Activated CD8-positive, alpha-beta memory T cell treated with anti-CD3 and anti-CD28 coated beads for 4 hours (primary cell): ENCODE measurements around the gene ZEB2.
A peak's percentile ranks its signal among the peaks of the same experiment; 100 is the strongest.

Experiments
- DNase-seq, 2 donors: peaks; one replicate each; pipeline ENCODE4 v3.0.0-alpha.2; 2020; ENCODE audit warnings: low read depth in 2 of 2

The ZEB2 gene

DNA sequence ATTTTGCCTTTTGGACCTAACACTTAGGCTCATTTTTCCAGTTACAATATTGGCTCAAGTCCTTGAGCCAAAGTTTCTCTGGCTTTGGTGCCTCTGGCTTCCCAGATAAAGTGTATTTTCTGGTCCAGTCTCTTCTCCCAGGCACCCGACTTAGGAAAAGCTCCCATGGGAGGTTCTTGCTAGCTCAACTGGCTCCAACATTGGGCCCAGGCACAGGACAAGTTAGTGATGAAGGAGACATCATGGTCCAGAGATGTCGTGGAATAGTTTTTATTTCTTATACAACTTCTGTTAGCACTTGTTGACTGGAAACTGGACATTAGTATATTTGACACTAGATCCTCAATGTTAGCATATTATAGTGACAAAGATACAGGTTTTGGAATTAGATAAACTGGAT, 8.2 kb upstream of the ZEB2 start:
- DNase-seq: no peak

DNA sequence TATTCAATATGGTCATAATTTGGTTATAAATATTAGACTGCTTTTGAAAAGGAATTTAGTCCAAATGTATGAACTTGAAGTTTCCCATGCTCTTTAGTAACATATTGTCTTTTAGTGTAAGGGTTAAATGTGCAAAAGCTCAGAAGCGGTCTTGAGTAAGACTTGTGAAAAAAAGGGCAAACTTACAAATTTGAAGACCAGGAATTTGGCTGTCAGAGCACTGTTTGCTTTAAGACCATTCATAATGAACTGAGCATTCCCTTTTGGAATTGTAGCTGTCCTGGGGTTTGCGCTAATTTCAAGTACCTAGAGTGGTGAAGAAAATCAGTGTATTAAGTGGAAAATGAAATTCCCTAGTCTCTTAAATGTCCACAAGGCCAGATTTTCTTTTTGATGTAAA, 6.9 kb upstream of the ZEB2 start:
- no peak for DNase-seq

DNA sequence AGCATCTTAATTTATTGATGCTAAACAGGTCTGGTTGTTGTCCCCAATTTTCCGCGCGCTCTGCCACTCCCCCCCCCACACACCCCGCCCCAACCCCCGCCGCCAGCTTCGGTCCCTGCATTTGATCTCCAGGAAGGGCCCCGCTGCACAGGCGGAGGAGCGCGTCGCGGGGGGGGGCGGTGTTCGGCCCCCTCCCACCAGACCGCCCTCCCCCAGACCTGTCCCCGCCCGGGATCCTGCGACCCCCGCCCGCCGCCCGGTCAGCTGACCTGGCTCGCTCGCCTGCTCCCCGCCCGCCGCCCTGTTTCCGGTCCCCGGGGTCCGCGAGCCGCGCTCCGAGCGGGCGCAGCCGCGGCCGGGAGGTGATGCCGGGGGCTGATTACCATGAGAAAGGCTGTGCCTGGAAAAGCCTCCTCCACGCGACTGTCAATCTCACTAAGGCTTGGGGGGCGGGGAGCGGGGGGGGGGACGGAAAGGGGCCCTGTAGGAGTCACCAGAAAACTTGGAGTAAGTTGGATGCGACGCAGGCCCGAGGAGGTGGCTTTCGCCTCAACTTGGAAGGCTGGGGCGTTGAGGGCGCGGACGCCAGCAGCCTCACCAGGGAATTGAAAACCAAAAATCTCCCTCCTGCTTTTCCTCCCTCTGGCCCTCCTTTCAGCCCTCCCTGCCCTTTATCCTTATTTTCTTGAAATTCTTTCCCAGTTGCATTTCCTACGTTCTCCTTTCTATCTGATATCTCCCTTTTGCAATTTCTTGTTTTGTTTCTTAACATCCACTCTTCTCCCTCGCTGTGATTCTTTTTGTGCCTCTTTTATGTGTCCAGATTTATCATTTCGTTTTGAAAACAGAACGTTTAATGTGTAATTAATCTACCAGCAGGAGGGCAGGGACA, 4.4 kb upstream of the ZEB2 start:
- no peak for DNase-seq

DNA sequence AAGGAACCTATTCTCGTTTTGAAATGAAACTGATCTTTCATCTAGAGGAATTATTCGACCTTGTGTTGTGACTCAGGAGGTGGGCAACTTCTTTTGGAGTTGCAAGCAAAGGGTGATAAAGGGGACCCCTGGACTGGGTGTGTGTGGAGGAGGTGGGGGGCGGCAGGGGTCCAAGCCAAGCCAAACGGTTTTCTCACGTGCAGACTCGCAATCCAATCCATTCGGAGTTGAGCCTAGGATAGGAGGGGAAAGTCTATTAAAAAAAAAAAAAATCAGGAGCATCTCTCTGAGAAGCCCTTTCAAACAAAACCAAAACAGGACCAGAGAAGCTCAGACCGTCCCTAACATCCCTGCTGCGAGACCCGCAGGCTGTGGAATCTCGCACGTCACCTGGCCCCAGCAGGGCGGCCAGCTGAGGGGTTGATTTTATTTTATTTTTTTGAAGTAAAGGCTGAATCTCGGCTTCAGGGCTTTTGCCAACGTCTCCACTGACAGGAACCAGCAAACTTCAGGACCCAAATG, 3.7 kb upstream of the ZEB2 start:
- DNase-seq: no peak

DNA sequence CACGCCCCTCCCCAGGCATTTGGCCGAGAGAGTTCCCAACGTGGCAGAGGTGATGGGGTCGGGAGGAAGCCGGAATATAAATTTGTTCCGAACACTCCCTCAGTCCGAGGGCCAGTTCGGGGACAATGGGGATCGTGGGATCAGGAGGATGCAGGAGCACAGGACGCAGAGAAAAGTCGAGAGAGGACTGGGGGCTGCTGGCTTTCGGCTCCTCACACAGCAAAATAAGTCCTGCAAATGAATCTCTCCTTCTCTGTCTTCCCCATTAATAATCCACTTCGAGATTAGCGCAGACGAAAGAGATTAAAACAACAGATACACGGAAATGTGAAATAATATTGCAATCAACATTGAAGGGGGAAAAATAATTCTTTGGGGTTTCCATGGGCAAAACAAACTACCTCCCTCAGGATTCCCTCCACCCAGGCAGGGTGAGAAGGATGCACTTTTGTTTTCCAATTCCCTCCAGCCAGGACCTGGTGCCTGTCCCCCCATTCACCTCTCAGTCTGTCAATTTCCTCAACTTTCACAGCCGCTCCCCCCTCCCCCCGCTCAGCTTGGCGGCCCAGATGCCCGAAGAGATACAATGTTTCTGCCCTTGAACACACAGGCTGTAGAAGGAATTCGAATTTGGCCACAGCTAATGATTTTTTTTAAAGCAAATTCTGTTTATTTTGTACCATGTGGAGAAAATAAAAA, 3.1 kb upstream of the ZEB2 start:
- DNase-seq: no peak

DNA sequence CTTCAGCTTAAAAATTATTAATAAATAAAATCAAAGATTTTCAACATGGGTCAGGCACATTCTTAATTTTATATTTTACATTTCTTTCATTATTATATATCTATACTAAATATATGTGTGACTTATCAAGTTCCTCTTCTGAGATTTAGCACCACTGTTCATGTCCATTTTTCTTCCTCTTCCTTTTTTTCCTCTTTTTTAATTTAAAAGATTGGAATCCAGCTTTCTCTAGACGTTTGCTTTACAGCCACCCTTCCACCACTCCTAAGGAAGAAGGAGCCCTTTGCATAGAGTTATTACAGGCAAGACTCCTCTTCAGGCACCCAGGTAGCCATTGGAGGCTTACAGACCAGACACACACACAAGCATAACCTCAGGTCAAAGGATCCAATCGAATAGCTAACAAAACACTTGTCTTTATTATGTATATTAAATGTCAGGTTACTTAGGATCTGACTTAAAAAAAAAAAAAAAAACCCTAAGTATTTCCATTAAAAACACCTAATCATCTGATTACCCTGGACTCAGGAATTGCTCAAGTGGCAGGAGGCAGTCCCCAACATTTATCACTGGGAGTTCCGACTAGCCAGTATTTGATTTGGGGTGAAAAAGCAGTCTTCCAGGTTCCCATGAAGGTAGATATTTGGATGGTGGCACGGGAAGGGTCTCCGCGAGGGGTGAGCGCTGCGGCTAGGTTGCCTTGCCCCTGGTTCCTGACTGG, 2.4 kb upstream of the ZEB2 start:
- no peak for DNase-seq

DNA sequence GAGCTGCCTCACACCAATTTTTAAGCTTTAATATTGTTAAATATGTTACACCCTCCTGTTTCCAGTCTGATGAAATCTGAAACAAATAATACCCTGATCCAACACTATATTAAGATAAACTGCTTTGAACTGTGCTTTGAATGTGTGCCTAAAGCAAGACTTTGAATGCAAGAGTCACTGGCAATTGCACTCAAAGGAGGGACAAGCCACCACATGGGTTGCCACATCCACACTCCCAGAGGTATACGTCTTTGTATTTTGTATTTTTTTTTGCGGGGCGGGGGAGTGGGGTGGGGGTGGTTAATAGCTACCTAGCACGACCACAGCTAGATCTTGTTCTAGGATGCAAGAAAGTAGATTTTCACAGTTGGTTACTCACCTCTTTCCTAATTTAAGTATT, 1.8 kb upstream of the ZEB2 start:
- DNase-seq: no peak

DNA sequence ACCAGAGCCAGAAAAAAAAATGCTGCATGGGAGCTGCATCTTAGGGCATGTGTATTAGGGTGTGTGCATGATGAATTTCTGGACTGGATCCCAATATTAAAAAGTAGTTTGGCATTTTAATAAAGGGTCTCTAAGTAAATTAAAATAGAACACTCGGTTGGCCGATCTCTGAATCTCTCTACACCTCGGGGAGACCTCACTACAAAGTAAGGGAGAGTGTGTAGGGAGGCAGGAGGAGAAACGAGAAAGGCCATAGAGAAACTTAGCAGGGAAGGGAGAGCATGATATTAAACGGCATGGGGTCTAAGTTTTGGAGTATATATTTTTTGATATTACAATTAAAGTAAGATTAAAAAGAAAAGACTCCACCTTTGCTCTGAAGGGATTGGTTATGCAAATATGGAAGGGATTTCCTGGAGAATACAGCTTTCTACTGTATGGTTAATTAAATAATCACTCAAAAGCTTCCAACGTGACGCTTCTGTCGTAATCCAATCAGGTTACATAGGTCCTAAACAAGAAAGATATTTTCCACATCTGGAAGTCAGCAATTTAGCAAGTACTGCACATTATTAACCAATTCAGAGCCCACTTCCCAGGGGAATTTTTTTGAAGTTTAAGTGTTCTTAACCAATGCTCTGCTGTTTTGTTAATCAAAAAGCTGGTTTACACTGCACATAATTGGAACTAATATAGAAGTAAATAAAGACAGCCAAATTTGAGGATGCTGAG, 1.0 kb upstream of the ZEB2 start:
- DNase-seq: no peak

DNA sequence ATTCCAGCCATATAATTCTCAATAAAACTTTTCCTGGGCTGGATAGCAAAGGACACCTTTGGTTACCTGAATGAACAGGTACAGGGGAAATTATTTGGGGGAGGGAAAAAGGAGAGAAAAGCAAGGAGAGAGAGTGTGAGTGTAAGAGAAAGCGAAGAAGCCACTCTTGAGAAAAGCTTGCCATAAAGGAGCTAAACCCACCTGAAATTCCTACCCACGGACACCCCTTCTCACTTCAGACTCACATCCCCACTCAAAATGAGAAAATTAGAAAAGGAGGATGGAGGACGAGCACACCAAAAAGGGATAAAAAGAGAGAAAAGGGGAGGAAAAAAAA, 354 bp downstream of the ZEB2 start:
- no peak for DNase-seq

DNA sequence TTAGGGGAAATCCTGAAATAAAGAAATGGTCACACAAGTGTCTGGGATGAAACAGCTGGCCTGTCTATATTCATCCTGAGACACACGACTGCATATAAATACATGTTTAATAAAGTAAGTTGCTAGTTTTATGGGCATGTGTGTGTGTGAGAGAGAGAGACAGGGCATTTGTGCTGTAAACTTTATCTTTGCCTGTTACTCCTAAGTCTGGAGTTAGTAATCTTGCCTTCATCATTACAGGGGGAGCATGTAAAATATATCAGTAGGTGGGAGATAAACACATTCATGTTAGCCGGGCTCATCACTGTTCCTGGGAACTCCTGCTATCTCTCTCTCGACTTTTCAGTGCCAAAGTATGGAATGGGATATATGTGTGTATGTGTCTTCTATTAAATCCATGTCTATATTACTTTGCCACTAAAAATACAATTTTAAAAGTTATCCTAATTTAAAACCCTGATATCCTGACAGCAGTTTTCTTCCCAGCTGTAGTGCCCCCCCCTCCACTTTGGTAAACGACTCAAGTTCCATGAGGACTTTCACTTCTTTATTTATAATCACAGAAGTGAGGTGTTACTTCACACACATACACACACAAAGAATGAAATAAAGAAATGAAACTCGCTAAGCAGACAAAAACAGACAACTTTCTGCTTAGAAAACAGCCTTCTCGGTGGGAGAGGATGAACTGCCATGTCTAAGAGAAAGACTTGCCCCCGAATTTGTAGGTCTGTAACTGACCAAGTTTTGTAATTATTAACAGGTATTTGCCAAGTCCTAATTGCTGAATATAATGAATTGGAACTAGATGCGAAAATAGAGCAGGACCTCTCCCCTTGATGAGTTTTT, 947 bp downstream of the ZEB2 start:
- DNase-seq: no peak

DNA sequence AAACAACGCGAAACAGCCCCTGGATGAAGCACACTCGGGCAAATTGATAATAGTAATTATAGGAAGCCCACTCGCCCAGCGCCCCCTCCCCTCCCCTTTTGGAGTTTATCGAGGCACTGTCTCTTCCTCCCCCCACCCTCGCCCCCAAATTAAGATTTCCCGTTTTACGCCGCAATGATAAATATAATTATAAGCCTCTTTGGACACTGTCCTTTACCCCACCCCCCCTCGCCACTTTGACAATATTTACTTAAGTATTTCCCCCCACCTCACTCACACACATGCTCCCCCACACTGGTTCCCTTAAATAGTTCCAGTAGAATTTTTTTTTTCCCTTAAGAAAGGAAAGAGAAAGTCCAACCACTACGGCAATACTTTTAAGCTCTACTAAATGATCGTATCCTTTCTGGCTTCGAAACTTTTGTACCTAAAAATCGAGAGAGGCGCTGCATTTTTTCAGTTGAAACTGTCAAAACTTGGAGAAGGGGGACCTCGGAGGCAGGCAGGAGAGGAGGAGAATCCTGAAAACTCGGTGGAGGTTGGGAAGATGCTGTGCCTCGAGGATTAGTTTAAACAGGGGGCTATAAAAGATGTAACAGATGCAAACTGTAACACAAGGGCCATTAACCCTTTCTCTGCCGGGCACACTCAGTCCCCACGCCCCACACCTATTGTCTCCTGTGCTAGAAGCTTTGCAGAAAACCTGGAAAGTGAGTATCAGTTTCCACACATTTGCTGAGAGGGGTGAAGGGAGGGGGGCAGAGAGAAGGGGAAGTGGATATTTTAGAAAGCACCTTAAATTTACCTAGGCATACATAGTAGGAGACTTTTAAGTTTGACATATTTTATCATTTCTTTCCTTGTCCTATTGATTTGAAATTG, 1.8 kb downstream of the ZEB2 start:
- DNase-seq: no peak

DNA sequence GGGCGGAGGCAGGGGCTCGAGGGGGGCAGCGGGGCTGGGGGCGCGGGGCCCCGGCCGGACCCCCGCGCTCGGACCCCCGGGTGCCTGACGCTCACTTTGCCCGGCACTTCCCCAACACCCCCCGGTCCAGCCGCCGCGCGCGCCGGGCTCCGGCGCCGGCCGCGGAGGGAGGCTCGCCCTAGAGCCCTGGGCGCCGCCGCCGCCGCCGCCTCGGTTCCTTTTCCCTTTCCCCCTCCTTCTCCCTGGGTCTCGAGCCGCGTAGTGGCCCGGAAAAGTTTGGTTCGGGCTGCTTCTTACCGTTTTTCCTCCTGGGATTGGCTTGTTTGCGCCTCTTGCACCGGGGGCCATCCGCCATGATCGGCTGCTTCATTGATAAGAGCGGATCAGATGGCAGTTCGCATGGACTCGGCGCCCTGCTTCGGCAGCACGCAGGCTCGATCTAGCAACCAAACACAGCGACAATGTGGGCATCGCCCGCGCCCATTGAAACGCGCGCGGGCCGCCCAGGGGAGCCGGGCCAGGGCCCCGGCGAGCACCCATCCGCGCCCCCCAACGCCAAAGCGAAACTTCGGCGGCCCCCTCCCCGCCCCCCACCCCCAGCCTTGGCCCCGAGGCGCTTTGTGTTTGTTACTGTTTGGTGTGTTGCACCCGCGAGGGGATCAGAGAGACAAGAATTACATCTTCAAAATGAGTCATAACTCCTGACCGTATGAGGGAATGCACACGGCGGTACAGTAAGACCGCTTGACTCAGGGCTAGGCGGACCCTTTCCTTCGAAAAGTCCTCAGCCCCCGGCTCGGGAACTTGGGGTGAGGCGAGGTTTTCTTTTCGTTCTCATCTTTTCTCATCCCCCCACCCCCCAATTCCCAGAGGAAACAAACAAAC, 2.7 kb downstream of the ZEB2 start:
- DNase-seq: peak in 1 of 2 donors; percentile 35

DNA sequence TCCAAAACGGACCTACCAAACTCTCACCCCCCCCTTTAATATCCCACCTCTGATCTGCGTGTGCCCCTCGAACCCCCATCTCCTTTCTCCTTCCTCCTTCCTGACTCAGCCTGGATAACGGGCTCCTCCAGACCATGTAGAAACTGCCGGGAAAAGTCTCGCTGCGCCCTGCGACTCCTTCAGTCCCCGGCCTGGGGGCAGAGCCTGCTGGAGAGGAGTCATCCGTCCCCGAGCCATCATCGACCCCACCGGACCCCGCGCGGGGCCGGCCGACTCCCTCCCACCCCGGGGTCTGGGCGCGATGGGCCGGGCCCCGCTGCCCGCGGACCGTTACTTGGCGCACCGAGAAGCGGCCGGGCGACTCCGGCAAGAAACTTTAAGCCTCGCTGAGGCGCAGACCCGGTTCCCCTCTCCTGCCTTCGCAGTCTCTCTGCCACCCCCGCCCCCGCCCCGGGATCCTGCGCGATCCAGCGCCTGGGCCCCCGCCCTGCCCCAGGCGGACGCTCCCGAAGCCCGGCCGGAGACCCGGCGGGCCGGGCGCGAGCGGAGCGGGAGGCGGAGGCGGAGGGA, 3.4 kb downstream of the ZEB2 start:
- no peak for DNase-seq

DNA sequence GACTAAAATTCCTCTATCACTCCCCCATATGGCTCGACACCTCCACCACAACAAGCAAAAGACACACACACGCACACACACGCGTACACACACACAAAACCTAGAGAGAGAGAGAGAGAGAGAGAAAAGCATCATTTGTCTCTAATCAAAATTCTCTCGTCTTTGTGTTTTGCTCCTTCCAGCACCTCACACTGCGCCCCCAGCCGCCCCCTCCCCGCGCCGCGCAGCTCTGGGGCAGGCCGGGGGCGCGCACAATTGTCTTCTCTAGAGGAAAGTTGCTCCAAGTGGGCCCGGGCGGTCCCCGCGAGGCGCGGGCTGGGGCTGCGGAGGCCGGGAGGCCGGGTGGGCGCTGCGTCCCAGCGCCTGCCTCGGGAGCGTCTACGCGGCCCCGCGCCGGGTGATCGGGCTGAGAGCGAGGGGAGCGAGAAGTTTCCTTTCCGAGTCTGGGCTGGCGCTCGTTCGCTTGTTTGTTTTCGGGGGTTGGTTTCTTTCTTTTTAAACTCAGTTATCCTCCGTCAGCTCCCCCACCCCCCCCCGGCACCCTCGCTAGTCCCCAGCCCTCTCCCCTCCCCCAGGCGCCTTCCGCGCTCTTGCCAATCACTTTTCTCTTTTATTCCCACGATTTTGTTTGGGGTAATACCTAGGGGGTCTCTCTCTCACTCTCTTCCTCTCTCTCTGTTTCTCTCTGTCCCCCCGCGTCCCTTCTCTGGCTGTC, 4.1 kb downstream of the ZEB2 start:
- no peak for DNase-seq

DNA sequence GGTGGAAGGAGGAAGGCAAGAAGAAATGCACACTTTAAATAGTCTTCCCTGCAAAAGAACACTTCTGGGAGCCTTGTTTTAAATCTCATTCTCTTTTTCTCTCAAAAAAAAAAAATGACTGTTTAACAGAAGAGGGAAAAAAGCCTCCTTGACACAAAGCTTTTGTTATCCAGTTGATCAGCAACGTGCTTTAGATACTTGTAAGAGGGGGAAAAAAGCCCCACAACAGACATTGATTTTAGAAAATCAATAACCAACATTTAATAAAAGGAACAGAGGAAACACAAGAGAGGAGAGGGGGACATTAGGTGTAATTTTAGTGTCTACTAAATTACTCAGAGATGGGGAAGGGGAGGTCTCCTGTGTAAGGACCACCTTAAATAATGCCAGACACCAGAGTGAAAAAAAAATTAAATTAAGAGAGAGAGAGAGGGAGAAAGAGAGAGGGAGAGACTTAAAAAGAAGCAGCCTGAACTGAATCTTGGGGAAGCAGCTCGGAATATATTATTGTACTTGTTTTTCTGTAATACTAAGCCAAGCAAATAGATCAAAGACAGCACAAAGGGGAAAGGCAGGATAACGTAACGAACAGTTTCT, 4.7 kb downstream of the ZEB2 start:
- no peak for DNase-seq

DNA sequence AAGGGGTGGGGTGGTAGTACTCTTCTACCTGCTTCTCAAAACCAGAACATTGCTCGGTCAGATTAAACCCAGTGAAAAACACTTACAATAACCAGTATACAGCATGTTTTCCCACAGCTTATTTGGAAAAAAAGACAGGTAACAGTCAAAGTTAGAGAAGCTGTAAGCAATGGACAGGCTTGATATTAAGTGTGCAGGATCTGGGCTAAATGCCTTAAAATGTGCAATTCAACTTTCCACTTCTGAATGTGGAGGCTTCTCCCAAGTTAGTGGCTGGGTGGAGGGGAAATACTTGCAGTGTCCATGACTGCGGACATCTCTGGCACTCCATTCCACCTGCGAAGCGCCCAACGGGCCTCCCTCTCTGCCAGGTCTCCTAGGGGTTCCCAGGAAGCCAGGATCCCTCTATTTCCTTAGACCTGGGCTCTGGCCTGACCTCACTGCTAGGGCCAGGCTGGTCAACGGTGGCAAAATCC, 5.3 kb downstream of the ZEB2 start:
- DNase-seq: no peak

DNA sequence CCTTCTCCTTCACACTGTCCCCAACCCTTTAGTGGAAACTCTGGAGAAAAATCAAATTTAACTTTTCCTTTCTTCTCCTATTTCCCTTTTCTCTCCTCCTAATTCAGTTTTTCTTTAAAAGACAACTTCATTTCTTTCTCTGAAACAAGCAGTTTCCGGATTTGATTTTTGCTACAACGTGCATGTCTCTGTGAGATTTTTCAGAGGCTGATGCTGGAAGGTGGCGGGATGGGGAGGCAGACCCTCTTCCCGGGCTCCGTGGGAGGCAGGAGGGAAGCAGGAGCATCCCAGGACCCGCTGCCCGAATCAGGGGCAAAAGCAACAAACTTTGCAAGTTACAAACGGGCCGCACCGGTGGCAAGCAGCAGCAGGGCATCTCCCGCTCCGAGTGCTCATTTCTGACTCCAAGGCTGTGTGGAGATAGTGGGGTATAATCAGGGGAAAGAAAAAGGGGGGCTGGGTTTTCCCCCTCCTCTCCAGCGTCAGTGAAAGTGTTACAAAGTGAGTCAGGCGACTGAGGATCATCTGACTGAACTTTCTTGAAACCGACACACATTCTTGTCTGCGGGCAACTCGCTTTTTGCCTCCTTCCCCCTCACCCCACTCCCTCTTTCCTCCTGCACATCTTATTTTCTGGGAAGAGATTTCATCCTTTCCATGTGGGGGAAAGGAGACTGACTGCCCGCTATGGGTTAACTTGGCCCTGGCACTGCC, 6.4 kb downstream of the ZEB2 start:
- DNase-seq: no peak
